ENCODE measurements around the gene HOXC6.

The HOXC6 gene

DNA sequence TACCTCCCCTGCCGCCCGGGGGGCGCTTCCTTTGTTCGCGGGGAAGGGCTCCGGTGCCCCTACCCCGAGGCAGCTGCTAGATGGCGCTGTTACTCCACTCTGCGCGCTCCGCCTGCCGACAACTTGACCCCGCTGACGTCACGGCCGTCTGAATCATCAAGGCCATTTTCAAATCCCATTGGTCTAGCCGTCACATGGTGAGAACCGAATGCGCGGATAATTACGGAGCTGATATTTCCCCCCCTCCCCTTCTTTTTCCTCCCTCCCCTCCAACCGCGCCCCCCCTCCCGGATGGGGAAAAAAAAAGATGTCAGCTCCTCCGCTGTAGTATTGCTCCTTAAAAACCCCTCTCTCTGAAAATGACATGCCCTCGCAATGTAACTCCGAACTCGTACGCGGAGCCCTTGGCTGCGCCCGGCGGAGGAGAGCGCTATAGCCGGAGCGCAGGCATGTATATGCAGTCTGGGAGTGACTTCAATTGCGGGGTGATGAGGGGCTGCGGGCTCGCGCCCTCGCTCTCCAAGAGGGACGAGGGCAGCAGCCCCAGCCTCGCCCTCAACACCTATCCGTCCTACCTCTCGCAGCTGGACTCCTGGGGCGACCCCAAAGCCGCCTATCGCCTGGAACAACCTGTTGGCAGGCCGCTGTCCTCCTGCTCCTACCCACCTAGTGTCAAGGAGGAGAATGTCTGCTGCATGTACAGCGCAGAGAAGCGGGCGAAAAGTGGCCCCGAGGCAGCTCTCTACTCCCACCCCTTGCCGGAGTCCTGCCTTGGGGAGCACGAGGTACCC lies 43.1 kb upstream of the HOXC6 start, which contains the start of gene HOXC10:
Gene HOXC10, plus strand, starts transcription at position 246 of the 791 bp plus-strand sequence. Its CDS starts 114 bp downstream, at position 360.
- Histone ChIP-seq H3K4me3 (ENCODE audit: low read length in 2 of 2) (no peak within 1 kb of the TSS), H3K4me1 (ENCODE audit: control insufficient read depth in 2 of 2, insufficient read depth in 2 of 2, low read length in 2 of 2) (peaks cover 0 to 8% of the 10 kb centered on the region in 2 donors), H3K9me3 (ENCODE audit: control insufficient read depth in 2 of 2, low read length in 2 of 2) (no peaks in the 10 kb centered on the region), H3K9ac (ENCODE audit: low read depth in 1 of 2, low read length in 2 of 2) (no peak within 1 kb of the TSS), H3K27me3 (ENCODE audit: control insufficient read depth in 2 of 2, insufficient read depth in 2 of 2, low read length in 2 of 2) (peaks cover 85 to 95% of the 10 kb centered on the region in 2 donors), H3K27ac (ENCODE audit: low read depth in 2 of 2, low read length in 2 of 2) (no peak within 1 kb of the TSS), H3K36me3 (ENCODE audit: control insufficient read depth in 2 of 2, insufficient read depth in 2 of 2, low read length in 2 of 2) (no peaks in the 10 kb centered on the region)

DNA sequence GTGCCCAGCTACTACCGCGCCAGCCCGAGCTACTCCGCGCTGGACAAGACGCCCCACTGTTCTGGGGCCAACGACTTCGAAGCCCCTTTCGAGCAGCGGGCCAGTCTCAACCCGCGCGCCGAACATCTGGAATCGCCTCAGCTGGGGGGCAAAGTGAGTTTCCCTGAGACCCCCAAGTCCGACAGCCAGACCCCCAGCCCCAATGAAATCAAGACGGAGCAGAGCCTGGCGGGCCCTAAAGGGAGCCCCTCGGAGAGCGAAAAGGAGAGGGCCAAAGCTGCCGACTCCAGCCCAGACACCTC lies 42.6 kb upstream of the HOXC6 start:
- Histone ChIP-seq H3K4me3 (ENCODE audit: low read length in 2 of 2) (no peak overlapping the region), H3K9ac (ENCODE audit: low read depth in 1 of 2, low read length in 2 of 2) (no peak overlapping the region), H3K27ac (ENCODE audit: low read depth in 2 of 2, low read length in 2 of 2) (no peak overlapping the region), H3K36me3 (ENCODE audit: control insufficient read depth in 2 of 2, insufficient read depth in 2 of 2, low read length in 2 of 2) (no peaks in the 10 kb centered on the region), H3K27me3 (ENCODE audit: control insufficient read depth in 2 of 2, insufficient read depth in 2 of 2, low read length in 2 of 2) (peaks cover 88 to 95% of the 10 kb centered on the region in 2 donors), H3K4me1 (ENCODE audit: control insufficient read depth in 2 of 2, insufficient read depth in 2 of 2, low read length in 2 of 2) (peaks cover 0 to 8% of the 10 kb centered on the region in 2 donors), H3K9me3 (ENCODE audit: control insufficient read depth in 2 of 2, low read length in 2 of 2) (no peaks in the 10 kb centered on the region)

DNA sequence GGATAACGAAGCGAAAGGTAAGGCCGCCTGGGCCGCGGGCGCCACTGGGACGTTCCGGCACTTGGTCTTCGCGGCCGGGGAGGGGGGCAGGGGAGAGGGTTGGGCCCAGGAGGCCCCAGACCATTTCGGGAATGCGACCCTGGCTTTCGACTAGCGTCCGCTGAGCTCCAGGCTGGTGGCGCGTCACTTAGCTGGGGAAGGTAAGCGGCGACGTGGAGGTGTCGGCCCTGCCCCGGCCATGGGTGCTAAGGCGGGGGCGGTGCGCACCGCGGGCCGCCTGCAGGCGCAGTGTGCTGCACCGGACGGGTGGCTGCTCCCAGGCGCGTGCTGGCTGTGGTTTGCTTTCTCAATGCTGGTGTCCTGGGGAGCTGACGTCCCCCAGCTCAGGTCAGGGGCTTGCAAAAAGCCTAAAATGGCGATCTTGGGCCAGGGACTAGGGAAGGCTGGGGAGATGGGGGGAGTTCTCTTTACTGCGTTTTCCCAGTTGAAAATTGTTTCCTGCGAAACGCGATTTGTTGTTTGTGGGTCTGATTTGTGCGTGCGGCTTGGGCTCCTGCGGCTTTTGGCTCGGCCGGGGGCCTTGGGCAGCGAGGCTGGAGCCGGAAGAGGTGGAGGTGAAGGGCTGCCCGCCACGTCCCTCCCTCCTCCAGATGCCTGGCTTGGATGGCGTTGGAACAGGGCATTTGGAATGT lies 42.1 kb upstream of the HOXC6 start:
- Histone ChIP-seq H3K27me3 (ENCODE audit: control insufficient read depth in 2 of 2, insufficient read depth in 2 of 2, low read length in 2 of 2) (peaks cover 88 to 95% of the 10 kb centered on the region in 2 donors), H3K27ac (ENCODE audit: low read depth in 2 of 2, low read length in 2 of 2) (no peak overlapping the region), H3K9me3 (ENCODE audit: control insufficient read depth in 2 of 2, low read length in 2 of 2) (no peaks in the 10 kb centered on the region), H3K36me3 (ENCODE audit: control insufficient read depth in 2 of 2, insufficient read depth in 2 of 2, low read length in 2 of 2) (no peaks in the 10 kb centered on the region), H3K4me1 (ENCODE audit: control insufficient read depth in 2 of 2, insufficient read depth in 2 of 2, low read length in 2 of 2) (peaks cover 0 to 8% of the 10 kb centered on the region in 2 donors), H3K4me3 (ENCODE audit: low read length in 2 of 2) (no peak overlapping the region), H3K9ac (ENCODE audit: low read depth in 1 of 2, low read length in 2 of 2) (no peak overlapping the region)

DNA sequence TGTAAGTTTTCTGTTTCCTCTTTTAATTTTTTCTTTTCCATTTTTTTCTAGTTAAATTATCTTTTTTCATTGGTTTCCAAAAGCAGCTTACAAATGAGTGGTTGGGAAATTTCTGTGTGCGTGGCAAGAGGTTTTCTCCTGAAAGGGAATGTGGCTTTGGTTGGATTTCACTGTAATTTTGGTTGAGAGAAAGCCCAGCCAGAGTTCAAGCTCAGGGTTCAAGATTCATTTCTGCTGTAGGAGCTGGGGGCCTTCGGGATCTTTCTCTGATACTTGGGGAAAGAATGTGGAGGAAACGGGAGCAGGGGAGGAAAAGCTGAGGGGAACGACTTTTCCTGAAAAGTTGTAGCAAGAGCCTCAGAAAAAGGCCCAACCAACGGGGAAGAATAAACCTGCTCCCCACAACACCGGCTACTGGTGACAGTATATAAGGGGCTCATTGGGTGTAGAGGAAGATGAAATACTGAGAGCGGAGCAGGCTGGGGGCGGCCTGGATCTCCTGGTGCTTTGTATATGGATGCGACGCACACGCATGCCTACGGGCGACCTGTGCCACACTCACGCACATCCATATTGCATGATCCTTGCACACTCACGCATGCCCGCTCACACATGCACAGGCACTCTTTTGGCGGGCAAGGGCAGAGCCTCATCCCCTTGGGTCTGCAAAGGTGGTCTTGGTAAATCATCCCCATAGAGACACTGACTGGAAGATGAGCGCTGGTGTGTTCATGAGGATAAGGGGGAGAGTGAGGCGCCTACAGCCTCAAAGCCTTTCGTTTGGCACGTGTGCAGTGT lies 41.4 kb upstream of the HOXC6 start:
- no peak overlapping the region for H3K4me3 ChIP-seq (ENCODE audit: low read length in 2 of 2)
- H3K27ac ChIP-seq (ENCODE audit: low read depth in 2 of 2, low read length in 2 of 2), result no peak overlapping the region
- peaks cover 88 to 95% of the 10 kb centered on the region in 2 donors for H3K27me3 ChIP-seq (ENCODE audit: control insufficient read depth in 2 of 2, insufficient read depth in 2 of 2, low read length in 2 of 2)
- no peaks in the 10 kb centered on the region for H3K36me3 ChIP-seq (ENCODE audit: control insufficient read depth in 2 of 2, insufficient read depth in 2 of 2, low read length in 2 of 2)
- H3K9ac ChIP-seq (ENCODE audit: low read depth in 1 of 2, low read length in 2 of 2), result no peak overlapping the region
- no peaks in the 10 kb centered on the region for H3K9me3 ChIP-seq (ENCODE audit: control insufficient read depth in 2 of 2, low read length in 2 of 2)
- peaks cover 0 to 8% of the 10 kb centered on the region in 2 donors for H3K4me1 ChIP-seq (ENCODE audit: control insufficient read depth in 2 of 2, insufficient read depth in 2 of 2, low read length in 2 of 2)

DNA sequence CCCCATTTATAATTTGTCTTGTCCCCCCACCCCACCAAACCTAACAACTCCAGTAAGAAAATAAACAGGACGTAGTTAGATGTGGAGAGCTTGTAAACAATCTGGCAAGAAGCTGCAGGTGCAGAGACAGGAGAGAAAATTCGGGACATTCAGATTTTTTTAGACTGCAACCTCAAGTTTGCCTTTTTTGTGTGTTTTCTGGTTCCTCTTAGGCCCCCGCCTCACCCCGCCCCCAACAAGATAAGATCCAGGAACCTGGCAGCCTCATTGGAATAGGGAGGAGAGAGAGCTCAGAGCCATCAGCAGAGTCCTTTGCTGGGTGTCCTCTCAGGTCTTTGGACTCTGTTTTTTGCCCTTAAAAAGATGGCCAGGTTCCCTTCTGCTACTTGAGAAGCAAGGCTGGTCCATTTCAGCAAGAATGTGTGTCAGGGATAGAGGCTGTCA lies 40.4 kb upstream of the HOXC6 start:
- Histone ChIP-seq H3K27me3 (ENCODE audit: control insufficient read depth in 2 of 2, insufficient read depth in 2 of 2, low read length in 2 of 2) (peaks cover 87 to 93% of the 10 kb centered on the region in 2 donors), H3K4me3 (ENCODE audit: low read length in 2 of 2) (no peak overlapping the region), H3K27ac (ENCODE audit: low read depth in 2 of 2, low read length in 2 of 2) (no peak overlapping the region), H3K36me3 (ENCODE audit: control insufficient read depth in 2 of 2, insufficient read depth in 2 of 2, low read length in 2 of 2) (no peaks in the 10 kb centered on the region), H3K9me3 (ENCODE audit: control insufficient read depth in 2 of 2, low read length in 2 of 2) (no peaks in the 10 kb centered on the region), H3K4me1 (ENCODE audit: control insufficient read depth in 2 of 2, insufficient read depth in 2 of 2, low read length in 2 of 2) (peaks cover 0 to 8% of the 10 kb centered on the region in 2 donors), H3K9ac (ENCODE audit: low read depth in 1 of 2, low read length in 2 of 2) (no peak overlapping the region)

- Histone ChIP-seq H3K9me3 (ENCODE audit: control insufficient read depth in 2 of 2, low read length in 2 of 2) (no peaks in the 10 kb centered on the region), H3K27me3 (ENCODE audit: control insufficient read depth in 2 of 2, insufficient read depth in 2 of 2, low read length in 2 of 2) (peaks cover 87 to 93% of the 10 kb centered on the region in 2 donors), H3K27ac (ENCODE audit: low read depth in 2 of 2, low read length in 2 of 2) (no peak overlapping the region), H3K4me1 (ENCODE audit: control insufficient read depth in 2 of 2, insufficient read depth in 2 of 2, low read length in 2 of 2) (peaks cover 0 to 8% of the 10 kb centered on the region in 2 donors), H3K36me3 (ENCODE audit: control insufficient read depth in 2 of 2, insufficient read depth in 2 of 2, low read length in 2 of 2) (no peaks in the 10 kb centered on the region), H3K9ac (ENCODE audit: low read depth in 1 of 2, low read length in 2 of 2) (no peak overlapping the region), H3K4me3 (ENCODE audit: low read length in 2 of 2) (no peak overlapping the region)
Measured at GRCh38 chr12:53988541-53989226, 39.6 kb upstream of the HOXC6 start.

GRCh38 chr12:53989227-53990113 lies 38.8 kb upstream of the HOXC6 start:
- Histone ChIP-seq H3K4me3 (ENCODE audit: low read length in 2 of 2) (no peak overlapping the region), H3K27ac (ENCODE audit: low read depth in 2 of 2, low read length in 2 of 2) (no peak overlapping the region), H3K9me3 (ENCODE audit: control insufficient read depth in 2 of 2, low read length in 2 of 2) (no peaks in the 10 kb centered on the region), H3K9ac (ENCODE audit: low read depth in 1 of 2, low read length in 2 of 2) (no peak overlapping the region), H3K4me1 (ENCODE audit: control insufficient read depth in 2 of 2, insufficient read depth in 2 of 2, low read length in 2 of 2) (peaks cover 3 to 11% of the 10 kb centered on the region in 2 donors), H3K27me3 (ENCODE audit: control insufficient read depth in 2 of 2, insufficient read depth in 2 of 2, low read length in 2 of 2) (peaks cover 89 to 94% of the 10 kb centered on the region in 2 donors), H3K36me3 (ENCODE audit: control insufficient read depth in 2 of 2, insufficient read depth in 2 of 2, low read length in 2 of 2) (no peaks in the 10 kb centered on the region)

- Histone ChIP-seq H3K27ac (ENCODE audit: low read depth in 2 of 2, low read length in 2 of 2) (no peak overlapping the region), H3K36me3 (ENCODE audit: control insufficient read depth in 2 of 2, insufficient read depth in 2 of 2, low read length in 2 of 2) (no peaks in the 10 kb centered on the region), H3K4me3 (ENCODE audit: low read length in 2 of 2) (no peak overlapping the region), H3K9ac (ENCODE audit: low read depth in 1 of 2, low read length in 2 of 2) (no peak overlapping the region), H3K9me3 (ENCODE audit: control insufficient read depth in 2 of 2, low read length in 2 of 2) (no peaks in the 10 kb centered on the region), H3K4me1 (ENCODE audit: control insufficient read depth in 2 of 2, insufficient read depth in 2 of 2, low read length in 2 of 2) (peaks cover 11 to 15% of the 10 kb centered on the region in 2 donors), H3K27me3 (ENCODE audit: control insufficient read depth in 2 of 2, insufficient read depth in 2 of 2, low read length in 2 of 2) (peaks cover 93 to 96% of the 10 kb centered on the region in 2 donors)
Measured at GRCh38 chr12:53990311-53991076, 37.7 kb upstream of the HOXC6 start.

Measured in mucosa of rectum (tissue), 2 donors.